OCI-LY7 (cell line): ENCODE data around the gene HK3.

ENCODE experiments used
- CTCF ChIP-seq: fragments of 200-600 bp; sonication (generic); conservative IDR thresholded peaks from 2 replicates; pipeline ENCODE4 v1.5.1; 2014; ENCODE audit warnings: mild to moderate bottlenecking, antibody characterized with exemption, low read length, moderate library complexity, mixed read lengths
- EZH2phosphoT487 ChIP-seq: fragments of 200-600 bp; sonication (generic); IDR thresholded peaks from 2 replicates; pipeline ENCODE4 v1.6.1; 2018; ENCODE audit warnings: low read depth, borderline replicate concordance, mild to moderate bottlenecking, mixed run types, antibody characterized with exemption, low read length, moderate library complexity, mixed read lengths

- TF ChIP-seq CTCF, result no peak
- no peak for TF ChIP-seq EZH2phosphoT487
Observed at GRCh38 chr5:176865964-176866363, 33.2 kb downstream of the HK3 start.
